ENCODE measurements around the gene MDFIC2.

MDFIC2 gene

DNA sequence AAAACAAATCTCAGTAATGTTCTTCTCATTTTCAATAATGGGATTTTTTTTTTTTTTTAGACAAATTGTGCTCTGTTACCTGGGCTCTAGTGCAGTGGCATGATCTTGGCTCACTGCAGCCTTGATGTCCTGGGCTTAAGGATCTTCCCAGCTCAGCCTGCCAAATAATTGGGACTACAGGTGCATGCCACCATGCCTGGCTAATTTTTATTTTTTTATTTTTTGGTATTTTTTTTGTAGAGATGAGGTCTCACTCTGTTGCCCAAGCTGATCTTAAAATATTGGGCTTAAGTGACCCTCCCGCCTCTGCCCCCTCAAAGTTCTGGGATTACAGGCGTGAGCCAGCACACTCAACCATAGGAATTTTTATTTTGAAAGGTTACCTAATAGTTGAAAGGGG is 126.2 kb downstream of the MDFIC2 start:
- FAIRE-seq (no peak), DNase-seq (ENCODE audit: extremely low spot score, insufficient read length, low read depth) (no peak)

DNA sequence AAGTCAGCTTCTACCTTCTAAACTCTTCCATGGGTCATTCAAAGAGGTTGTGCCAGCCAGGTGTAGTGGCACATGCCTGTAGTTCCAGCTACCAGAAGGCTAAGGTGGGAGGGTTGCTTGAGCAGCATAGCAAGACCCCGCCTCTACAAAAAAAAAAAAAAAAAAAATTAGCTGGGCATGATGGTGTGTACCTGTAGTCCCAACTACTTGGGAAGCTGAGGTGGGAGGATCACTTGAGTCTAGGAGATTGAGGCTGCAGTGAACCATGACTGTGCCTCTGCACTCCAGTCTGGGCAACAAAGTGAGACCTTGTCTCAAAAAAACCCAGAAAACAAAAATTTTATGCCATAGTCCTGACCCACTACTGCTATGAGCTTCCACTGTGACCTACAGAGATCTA is 126.8 kb downstream of the MDFIC2 start:
- DNase-seq (ENCODE audit: extremely low spot score, insufficient read length, low read depth) (no peak), FAIRE-seq (no peak)

DNA sequence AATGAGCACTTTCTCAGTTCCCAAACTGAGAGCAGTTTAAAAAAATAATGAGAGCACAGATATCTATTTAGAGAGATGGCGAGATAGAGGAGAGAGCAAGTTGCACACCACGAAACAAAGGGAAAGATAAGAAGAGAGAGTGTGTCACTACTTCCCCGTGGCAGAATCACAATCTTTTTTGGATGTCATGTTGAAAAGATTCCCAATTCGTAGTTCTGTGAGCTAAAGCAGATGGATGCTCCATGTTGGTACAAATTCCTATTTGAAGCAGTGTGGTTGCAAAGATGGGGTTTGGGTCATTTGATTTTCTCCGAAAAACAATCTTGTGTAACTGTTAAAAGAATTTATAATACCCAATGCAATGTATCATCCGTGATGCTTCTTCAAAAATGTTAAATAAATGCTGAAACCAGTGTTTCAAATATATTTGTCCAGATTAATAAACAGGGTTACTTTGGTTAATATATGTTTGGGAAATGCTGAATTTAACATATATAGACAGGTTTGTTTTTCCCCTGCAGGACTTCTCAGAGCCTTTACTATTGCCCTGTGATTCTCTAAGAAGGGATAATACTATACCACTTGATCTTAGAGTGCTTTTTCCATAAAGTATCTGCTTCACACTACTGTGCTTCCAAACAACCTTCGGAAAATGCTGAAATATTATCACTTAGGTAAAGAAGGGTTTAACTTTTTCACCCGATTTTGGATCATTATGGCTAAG is 128.5 kb downstream of the MDFIC2 start:
- DNase-seq (ENCODE audit: extremely low spot score, insufficient read length, low read depth) (no peak), FAIRE-seq (no peak)

DNA sequence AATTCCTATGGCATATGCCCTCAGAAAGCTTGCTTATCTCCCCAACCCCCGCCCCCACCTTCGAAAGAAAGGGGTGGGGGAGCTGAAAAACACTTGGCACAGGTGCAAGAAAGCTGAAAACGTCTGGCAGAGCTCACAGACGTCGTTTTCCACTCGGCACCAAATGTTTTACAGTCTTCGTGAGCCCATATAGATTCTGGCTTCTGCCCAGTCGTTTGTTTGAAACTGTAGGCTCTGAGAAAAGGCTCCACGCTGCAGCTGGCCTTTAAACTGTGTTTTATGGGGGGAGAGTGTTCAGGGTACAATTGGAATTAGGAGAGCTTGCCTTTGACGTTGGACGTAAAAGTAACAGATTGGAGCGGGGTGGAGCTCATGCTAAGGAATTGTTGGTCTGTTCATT is 130.3 kb downstream of the MDFIC2 start:
- DNase-seq (ENCODE audit: extremely low spot score, insufficient read length, low read depth) (no peak), FAIRE-seq (no peak)

DNA sequence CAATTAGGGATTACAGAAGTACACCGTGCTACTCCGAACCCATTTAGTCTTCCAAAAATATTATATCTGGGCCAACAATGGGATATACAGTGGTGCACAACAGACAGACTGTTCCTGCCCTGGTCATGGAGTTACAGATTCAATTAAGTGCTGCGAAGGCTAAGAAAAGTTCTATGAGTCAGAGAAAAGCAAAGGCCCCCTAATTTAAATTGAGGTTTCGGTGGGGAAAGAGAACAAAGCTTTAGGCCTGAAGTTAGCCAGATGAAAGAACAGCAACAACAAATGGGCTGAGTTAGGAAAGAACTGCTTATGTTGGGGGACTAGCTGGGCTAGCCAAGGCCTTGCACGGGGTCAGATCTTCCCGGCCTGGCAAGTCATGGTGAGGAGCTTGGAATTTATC is 131.8 kb downstream of the MDFIC2 start:
- FAIRE-seq (no peak), DNase-seq (ENCODE audit: extremely low spot score, insufficient read length, low read depth) (no peak)

DNA sequence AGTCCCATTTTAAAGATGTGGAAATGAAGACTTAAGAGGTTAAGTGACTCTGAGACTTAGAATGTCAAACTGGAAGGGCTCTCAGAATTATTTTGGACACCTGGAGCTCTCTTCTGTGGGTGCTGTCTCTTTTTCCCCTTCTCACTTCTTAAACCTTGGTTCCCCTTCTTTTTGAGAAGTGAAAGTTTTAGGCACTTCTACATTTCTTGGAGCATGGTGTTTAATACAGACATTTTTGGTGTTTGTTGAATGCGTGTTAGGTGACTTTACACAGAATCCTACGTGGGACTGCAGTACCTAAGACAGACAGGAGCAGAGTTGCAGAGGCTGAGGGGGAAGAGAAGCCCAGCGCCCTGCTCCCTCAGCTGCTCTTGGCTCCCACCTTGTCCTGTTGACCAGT is 133.3 kb downstream of the MDFIC2 start:
- FAIRE-seq (no peak), DNase-seq (ENCODE audit: extremely low spot score, insufficient read length, low read depth) (no peak)

DNA sequence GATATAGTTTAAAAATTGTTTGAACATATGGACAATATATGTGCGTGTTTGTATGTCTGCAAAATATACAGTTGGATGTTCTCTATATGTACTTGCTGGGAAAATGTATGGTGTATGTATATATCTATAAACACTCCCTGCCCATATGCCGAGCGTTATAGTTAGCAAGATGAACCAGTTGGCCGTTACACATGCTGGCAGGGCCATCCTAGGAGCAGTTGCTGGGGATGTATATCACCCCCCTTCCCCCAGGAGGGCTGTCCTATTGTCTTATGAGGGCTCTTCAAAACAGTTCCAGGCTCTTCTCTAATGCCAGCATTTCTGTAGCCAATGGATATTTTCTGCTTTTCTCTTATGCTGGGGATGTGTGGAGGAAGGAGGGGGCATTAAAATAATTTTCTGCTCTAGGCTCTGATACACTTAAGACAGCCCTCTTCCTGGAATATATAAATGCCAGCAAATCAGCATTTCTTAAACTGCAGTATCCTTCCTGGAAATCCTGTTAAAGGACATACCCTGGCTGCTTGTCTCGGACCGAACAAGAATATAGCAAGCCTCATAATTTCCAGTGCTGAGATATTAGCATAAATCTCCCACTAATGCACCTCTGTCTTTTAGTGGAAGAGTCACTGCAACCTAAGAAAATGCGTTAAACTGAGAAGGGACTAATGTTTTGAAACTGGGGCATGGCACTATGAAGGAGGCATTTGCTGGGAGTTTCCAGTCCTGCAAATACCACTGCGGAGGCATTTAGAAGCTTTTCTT is 134.4 kb downstream of the MDFIC2 start:
- no peak for DNase-seq (ENCODE audit: extremely low spot score, insufficient read length, low read depth)

DNA sequence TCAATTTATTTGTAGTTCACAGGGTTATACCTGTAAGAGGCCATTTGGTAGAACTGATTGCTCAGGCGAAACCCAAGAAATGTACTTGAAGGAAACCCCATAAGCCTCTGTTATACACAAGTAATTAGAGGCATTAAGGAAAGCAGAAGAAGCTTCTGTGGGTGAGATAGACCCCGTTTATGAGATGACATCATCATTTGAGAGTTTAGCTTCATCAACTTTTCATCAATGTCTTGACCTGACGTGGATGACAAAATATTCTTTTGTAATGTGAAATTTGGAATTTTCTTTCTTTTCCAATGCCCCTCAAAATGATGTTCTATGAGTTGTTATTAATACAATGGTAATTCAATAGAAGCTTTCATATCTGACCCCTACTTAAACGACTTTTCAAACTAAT is 136.2 kb downstream of the MDFIC2 start:
- no peak for FAIRE-seq
- DNase-seq (ENCODE audit: extremely low spot score, insufficient read length, low read depth) = no peak

More for the DNA sequence above, 134.4 kb downstream of the MDFIC2 start:
- FAIRE-seq = no peak

DNA sequence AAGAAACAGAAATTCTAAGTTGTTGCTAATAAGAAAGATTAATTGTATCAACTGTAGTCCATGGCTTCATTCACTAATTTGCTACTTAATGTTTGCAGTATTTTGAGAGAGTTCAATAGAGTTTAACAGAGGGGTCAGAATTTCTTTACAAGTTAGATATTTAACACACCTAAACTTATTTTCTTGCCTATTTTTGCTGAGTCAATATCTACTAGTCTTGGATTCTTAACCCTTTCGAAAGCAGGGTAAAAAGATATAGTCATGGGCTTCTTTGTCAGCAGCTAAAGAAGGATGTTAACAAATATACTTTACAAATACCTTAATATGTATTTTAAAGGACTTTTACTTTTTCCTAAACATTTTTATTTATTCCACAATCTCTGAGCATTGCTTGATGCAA is 155.6 kb downstream of the MDFIC2 start:
- DNase-seq (ENCODE audit: extremely low spot score, insufficient read length, low read depth) = no peak

DNA sequence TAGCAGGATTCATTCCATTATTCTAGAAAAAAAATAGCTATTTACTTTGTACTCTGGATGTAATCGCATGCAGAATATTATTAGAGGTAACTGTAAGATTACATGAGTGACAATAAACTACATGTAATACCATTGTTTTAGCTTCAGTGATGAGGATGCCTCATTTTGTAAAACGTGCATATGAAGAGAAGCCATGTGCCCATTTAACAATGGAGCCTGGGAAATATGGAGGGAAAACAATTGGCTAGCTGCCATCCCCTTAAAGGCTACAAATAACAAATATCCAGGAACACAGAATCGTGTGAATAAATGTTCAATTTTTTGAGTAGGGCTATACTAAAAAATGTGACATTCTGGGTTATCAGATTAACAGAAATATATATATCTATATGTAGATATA is 161.8 kb downstream of the MDFIC2 start:
- FAIRE-seq = no peak
- DNase-seq (ENCODE audit: extremely low spot score, insufficient read length, low read depth) = no peak

More for the DNA sequence above, 155.6 kb downstream of the MDFIC2 start:
- no peak for FAIRE-seq

DNA sequence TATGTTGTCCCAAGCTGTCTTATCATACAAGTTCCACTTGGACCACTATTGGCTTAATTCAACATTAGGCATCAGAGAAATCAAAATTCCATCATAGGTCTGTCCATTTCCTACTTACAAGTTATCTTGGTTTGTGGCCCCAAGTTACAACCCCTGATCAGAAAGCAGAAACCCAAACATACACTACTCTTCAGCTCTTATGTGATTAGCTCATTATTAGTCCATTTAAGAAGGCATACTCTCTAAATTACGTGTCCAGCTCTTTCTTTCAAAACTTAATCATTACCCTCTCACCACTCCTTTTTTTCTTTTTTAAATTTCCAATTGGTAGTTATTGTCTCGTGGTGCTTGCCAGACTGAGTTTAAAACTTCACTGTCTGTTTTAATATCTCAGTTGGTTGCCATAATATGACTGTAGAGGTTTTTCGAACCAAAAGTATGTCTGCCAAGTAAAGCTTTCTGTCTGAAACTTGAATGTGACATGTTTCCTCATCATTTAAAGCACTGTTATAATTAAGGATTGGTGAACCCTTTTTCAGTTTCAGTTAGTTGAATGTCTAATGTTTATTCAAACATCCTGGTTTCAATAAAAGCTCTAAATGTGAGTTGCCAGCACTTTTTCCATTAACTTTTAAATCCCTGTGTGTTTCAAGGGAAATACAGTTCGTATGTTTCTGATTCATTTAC is 162.6 kb downstream of the MDFIC2 start:
- DNase-seq (ENCODE audit: extremely low spot score, insufficient read length, low read depth) (no peak), FAIRE-seq (no peak)
